ENCODE results near the gene SULF2. TPM values are rescaled to one million over a fixed set of nuclear protein-coding genes. Genes with fewer than 3 reads are reported as not detected.

SULF2 gene
- total RNA-seq, 1 donor from 2014 or later = 22.9 TPM

DNA sequence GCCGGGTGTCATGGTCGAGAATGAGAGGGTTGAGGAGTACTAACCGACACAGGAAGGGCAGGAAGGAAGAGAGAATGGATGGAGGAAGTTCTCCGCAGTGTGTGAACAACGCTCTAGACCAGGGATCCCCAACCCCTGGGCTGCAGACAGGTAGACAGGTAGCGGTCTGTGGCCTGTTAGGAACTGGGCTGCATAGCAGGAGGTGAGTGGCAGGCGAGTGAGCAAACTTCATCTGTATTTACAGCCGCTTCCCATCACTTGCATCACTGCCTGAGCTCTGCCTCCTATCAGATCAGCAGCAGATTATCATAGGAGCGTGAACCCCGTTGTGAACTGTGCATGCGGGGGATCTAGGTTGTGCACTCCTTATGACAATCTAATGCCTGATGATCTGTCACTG, 62.0 kb downstream of the SULF2 start:
- H3K27me3 Mint-ChIP-seq (ENCODE audit: low read depth) = no peaks in the 10 kb centered on the region

DNA sequence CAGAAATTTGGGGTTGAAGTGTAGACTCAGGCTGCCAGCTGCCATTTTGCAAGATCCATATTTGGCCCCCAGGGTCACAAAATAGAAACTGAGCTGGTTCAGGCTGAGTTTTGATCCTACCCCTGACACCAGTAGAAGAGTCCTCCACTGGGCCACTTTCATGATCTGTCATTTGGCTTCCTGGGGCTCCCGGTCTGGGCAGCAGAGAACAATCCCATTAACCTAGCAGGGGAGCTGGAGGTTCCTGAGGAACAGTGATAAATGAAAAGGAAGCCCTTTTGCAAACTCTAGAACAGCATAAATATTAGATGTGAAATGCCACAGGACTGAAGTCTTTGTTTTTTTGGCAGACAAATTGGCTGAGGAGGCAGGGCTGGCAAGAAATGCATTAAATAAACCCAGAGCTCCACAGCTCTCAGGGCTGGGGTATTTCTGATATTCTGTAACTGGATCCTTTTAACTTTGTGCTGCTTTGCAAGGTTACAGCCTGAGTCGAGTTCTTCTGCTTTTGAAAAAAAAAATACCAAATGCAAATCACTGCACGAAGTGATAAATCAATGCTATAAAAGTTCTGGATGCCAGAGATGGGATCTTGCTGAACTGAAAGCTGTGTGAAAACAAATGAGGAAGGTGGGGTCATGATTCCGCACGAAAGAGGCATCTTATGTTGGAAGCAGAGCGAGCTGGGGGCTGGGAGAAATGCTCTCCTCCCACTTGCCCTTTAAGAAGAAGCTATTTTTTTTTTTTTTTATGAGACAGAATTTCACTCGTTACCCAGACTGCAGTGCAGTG, 64.4 kb downstream of the SULF2 start:
- no peak for DNase-seq (ENCODE audit: low read depth, low spot score)
- TF ChIP-seq, protein P1, sequence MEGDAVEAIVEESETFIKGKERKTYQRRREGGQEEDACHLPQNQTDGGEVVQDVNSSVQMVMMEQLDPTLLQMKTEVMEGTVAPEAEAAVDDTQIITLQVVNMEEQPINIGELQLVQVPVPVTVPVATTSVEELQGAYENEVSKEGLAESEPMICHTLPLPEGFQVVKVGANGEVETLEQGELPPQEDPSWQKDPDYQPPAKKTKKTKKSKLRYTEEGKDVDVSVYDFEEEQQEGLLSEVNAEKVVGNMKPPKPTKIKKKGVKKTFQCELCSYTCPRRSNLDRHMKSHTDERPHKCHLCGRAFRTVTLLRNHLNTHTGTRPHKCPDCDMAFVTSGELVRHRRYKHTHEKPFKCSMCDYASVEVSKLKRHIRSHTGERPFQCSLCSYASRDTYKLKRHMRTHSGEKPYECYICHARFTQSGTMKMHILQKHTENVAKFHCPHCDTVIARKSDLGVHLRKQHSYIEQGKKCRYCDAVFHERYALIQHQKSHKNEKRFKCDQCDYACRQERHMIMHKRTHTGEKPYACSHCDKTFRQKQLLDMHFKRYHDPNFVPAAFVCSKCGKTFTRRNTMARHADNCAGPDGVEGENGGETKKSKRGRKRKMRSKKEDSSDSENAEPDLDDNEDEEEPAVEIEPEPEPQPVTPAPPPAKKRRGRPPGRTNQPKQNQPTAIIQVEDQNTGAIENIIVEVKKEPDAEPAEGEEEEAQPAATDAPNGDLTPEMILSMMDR (conservative IDR thresholded peaks at IDR 0.05) = no peak
- Mint-ChIP-seq H3K4me1 (peaks cover 36% of the 10 kb centered on the region), H3K9me3 (no peaks in the 10 kb centered on the region), H3K27me3 (ENCODE audit: low read depth) (no peaks in the 10 kb centered on the region), H3K4me3 (peak overlapping the region; percentile 13), H3K36me3 (ENCODE audit: low read depth) (peaks cover 2% of the 10 kb centered on the region), H3K27ac (ENCODE audit: unreplicated experiment) (no peak overlapping the region)

More for the DNA sequence above, 62.0 kb downstream of the SULF2 start:
- DNase-seq (ENCODE audit: low read depth, low spot score) = no peak
- Mint-ChIP-seq H3K4me3 (no peak overlapping the region), H3K27ac (ENCODE audit: unreplicated experiment) (no peak overlapping the region), H3K36me3 (ENCODE audit: low read depth) (peaks cover 2% of the 10 kb centered on the region), H3K4me1 (peaks cover 57% of the 10 kb centered on the region), H3K9me3 (no peaks in the 10 kb centered on the region)
- TF ChIP-seq, protein P1 (conservative IDR thresholded peaks at IDR 0.05) = no peak

DNA sequence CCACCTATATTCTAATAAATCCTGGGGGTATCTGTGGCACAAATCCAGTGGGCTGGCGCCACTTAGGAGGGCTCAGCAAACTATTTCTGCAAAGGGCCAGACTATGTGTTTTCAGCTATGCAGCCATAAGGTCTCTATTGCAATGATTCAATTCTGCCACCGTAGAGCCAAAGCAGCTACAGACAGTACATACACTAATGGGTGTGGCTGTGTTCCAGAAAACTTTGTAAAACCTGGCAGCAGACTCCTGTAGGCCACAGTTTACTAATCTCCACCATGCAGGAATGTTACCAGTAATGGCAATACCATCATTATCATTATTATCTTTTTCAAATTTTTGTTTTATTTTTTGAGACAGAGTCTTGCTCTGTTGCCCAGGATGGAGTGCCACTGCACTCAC, 65.7 kb downstream of the SULF2 start:
- peaks cover 2% of the 10 kb centered on the region for H3K36me3 Mint-ChIP-seq (ENCODE audit: low read depth)
- H3K27ac Mint-ChIP-seq (ENCODE audit: unreplicated experiment) = no peak overlapping the region
- TF ChIP-seq, protein P1 (conservative IDR thresholded peaks at IDR 0.05) = no peak
- no peaks in the 10 kb centered on the region for H3K9me3 Mint-ChIP-seq
- no peaks in the 10 kb centered on the region for H3K27me3 Mint-ChIP-seq (ENCODE audit: low read depth)
- no peak for DNase-seq (ENCODE audit: low read depth, low spot score)
- no peak overlapping the region for H3K4me3 Mint-ChIP-seq
- H3K4me1 Mint-ChIP-seq = peaks cover 24% of the 10 kb centered on the region

GRCh38 chr20:47719211-47719610, 66.1 kb downstream of the SULF2 start:
- DNase-seq (ENCODE audit: low read depth, low spot score) = no peak
- Mint-ChIP-seq H3K4me3 (no peak overlapping the region), H3K36me3 (ENCODE audit: low read depth) (peaks cover 2% of the 10 kb centered on the region), H3K9me3 (no peaks in the 10 kb centered on the region), H3K4me1 (peaks cover 20% of the 10 kb centered on the region), H3K27me3 (ENCODE audit: low read depth) (no peaks in the 10 kb centered on the region), H3K27ac (ENCODE audit: unreplicated experiment) (no peak overlapping the region)
- TF ChIP-seq, protein P1 (conservative IDR thresholded peaks at IDR 0.05) = no peak

GRCh38 chr20:47718398-47718797, 66.9 kb downstream of the SULF2 start:
- Mint-ChIP-seq H3K9me3 (no peaks in the 10 kb centered on the region), H3K4me3 (no peak overlapping the region), H3K36me3 (ENCODE audit: low read depth) (peaks cover 2% of the 10 kb centered on the region), H3K27me3 (ENCODE audit: low read depth) (no peaks in the 10 kb centered on the region), H3K4me1 (peaks cover 15% of the 10 kb centered on the region), H3K27ac (ENCODE audit: unreplicated experiment) (no peak overlapping the region)
- TF ChIP-seq, protein P1 (conservative IDR thresholded peaks at IDR 0.05) = no peak
- no peak for DNase-seq (ENCODE audit: low read depth, low spot score)
